Endothelial cell of umbilical vein (primary cell): ENCODE data around the gene KPNA1. TPM values are rescaled to one million over a fixed set of nuclear protein-coding genes. Genes with fewer than 3 reads are reported as not detected.

ENCODE experiments used
- BruUV-seq: library from RNA; stranded (reverse); fragments of 400-500 nt; replicated peaks from 2 replicates; lab custom pipeline; 2021; lab: Mats Ljungman, UMichigan
- CTCF ChIA-PET: fragments of 300-600, 350-600 bp; sonication (Branson Sonifier 250); formaldehyde crosslinking; loops from one replicate; lab custom pipeline; 2021; ENCODE audit warnings: antibody characterized with exemption, inconsistent platforms; lab: Charles Lee
- POLR2A ChIA-PET: fragments of 300-600, 350-600 bp; sonication (Branson Sonifier 250); formaldehyde crosslinking; loops from one replicate; lab custom pipeline; 2021; ENCODE audit warnings: antibody characterized with exemption, inconsistent platforms; lab: Charles Lee
- DNase-seq: peaks from one replicate; pipeline ENCODE4 v3.0.0-alpha.2; 2011; ENCODE audit warnings: low read depth, low spot score
- FAIRE-seq: peaks from 2 replicates; lab custom pipeline; 2011; peaks lifted over from hg19 to GRCh38; lab: Jason Lieb, UNC
- H2AFZ ChIP-seq: 2 replicates; pipeline ENCODE4 v1.6.0; 2012; ENCODE audit warnings: low read depth, low read length, control low read depth, inconsistent platforms
- H3K27ac ChIP-seq: 2 replicates; pipeline ENCODE4 v1.5.1; 2011; ENCODE audit warnings: low read depth, mild to moderate bottlenecking, control low read depth, low read length, moderate library complexity; ENCODE audit not compliant: insufficient read depth
- H3K27me3 ChIP-seq, 2 experiments: 2 replicates each; pipeline versions ENCODE4 v1.6.0 to v1.6.1; 2011; ENCODE audit warnings: low read length in 2 of 2, mixed read lengths in 1 of 2; ENCODE audit not compliant: control insufficient read depth in 2 of 2, insufficient read depth in 2 of 2
- H3K36me3 ChIP-seq, 2 experiments: 2 replicates in 1 of 2; 3 replicates in 1 of 2; pipeline ENCODE4 v1.5.1; 2011; ENCODE audit warnings: low read length in 2 of 2, mild to moderate bottlenecking in 1 of 2, moderate library complexity in 1 of 2; ENCODE audit not compliant: control insufficient read depth in 2 of 2, insufficient read depth in 2 of 2; ENCODE audit errors: extremely low read depth in 1 of 2
- H3K4me1 ChIP-seq: 3 replicates; pipeline ENCODE4 v1.5.1; 2011; ENCODE audit warnings: mild to moderate bottlenecking, low read length; ENCODE audit not compliant: control insufficient read depth, insufficient read depth; ENCODE audit errors: extremely low read depth
- H3K4me2 ChIP-seq: 2 replicates; pipeline ENCODE4 v1.6.1; 2011; ENCODE audit warnings: low read length, control low read depth, mixed read lengths; ENCODE audit not compliant: insufficient read depth
- H3K4me3 ChIP-seq, 3 experiments: fragments of 200-600 bp in 1 of 3; sonication (generic), shearing (Covaris generic) in 1 of 3; replicated peaks in 1 of 3; 2 replicates each; pipeline ENCODE4 v1.5.1; 2011 to 2016; ENCODE audit warnings: control low read depth in 3 of 3, low read length in 3 of 3, mild to moderate bottlenecking in 2 of 3, inconsistent platforms in 1 of 3, low read depth in 1 of 3, moderate library complexity in 1 of 3; ENCODE audit not compliant: insufficient read depth in 1 of 3
- H3K79me2 ChIP-seq: 2 replicates; pipeline ENCODE4 v1.6.0; 2012; ENCODE audit warnings: low read length, inconsistent platforms; ENCODE audit not compliant: control insufficient read depth, insufficient read depth
- H3K9ac ChIP-seq: replicated peaks from 2 replicates; pipeline ENCODE3; 2011; ENCODE audit warnings: low read length, control low read depth; ENCODE audit not compliant: insufficient read depth; ENCODE audit errors: extremely low read depth
- H3K9me1 ChIP-seq: replicated peaks from 3 replicates; pipeline ENCODE4 v1.6.0; 2011; ENCODE audit warnings: mild to moderate bottlenecking, low read length; ENCODE audit not compliant: control insufficient read depth, insufficient read depth; ENCODE audit errors: extremely low read depth
- H3K9me3 ChIP-seq: replicated peaks from 2 replicates; pipeline ENCODE4 v1.5.1; 2012; ENCODE audit warnings: low read length, inconsistent platforms; ENCODE audit not compliant: control insufficient read depth, insufficient read depth
- H4K20me1 ChIP-seq: replicated peaks from 2 replicates; pipeline ENCODE3; 2011; ENCODE audit warnings: mild to moderate bottlenecking, low read length; ENCODE audit not compliant: control insufficient read depth, insufficient read depth; ENCODE audit errors: extremely low read depth
- CTCF ChIP-seq, 2 donors: IDR thresholded peaks; 1 replicate in 1 of 2; 2 replicates in 1 of 2; pipeline ENCODE4 v1.5.1; 2011; ENCODE audit warnings: low read length in 2 of 2, mild to moderate bottlenecking in 2 of 2, moderate library complexity in 2 of 2, control low read depth in 1 of 2, inconsistent platforms in 1 of 2, low read depth in 1 of 2; ENCODE audit not compliant: insufficient read depth in 1 of 2; ENCODE audit errors: extremely low read depth in 1 of 2
- EZH2 ChIP-seq: IDR thresholded peaks from 2 replicates; pipeline ENCODE4 v1.6.1; 2012; ENCODE audit warnings: borderline replicate concordance, low read depth, mild to moderate bottlenecking, moderate library complexity, low read length, inconsistent platforms; ENCODE audit not compliant: severe bottlenecking
- FOS ChIP-seq: IDR thresholded peaks from 2 replicates; pipeline ENCODE4 v1.6.1; 2011; ENCODE audit warnings: mild to moderate bottlenecking, low read length, moderate library complexity, borderline replicate concordance; ENCODE audit not compliant: insufficient read depth
- GATA2 ChIP-seq: IDR thresholded peaks from 2 replicates; pipeline ENCODE4 v1.7.0; 2011; ENCODE audit warnings: low read depth, mild to moderate bottlenecking, moderate library complexity, mixed read lengths, low read length; ENCODE audit not compliant: insufficient read length, insufficient read depth
- JUN ChIP-seq: IDR thresholded peaks from 2 replicates; pipeline ENCODE4 v1.6.1; 2011; ENCODE audit warnings: borderline replicate concordance, low read depth; ENCODE audit not compliant: insufficient read length, insufficient read depth
- MAX ChIP-seq: IDR thresholded peaks from 2 replicates; pipeline ENCODE4 v1.6.1; 2011; ENCODE audit not compliant: insufficient read depth, insufficient read length
- MYC ChIP-seq: IDR thresholded peaks from one replicate; pipeline ENCODE4 v1.6.1; 2011; ENCODE audit warnings: mild to moderate bottlenecking, low read depth, low read length
- POLR2A ChIP-seq: IDR thresholded peaks from 2 replicates; pipeline ENCODE4 v1.6.1; 2012; ENCODE audit warnings: low read depth, mild to moderate bottlenecking, control low read depth, low read length
- POLR2AphosphoS5 ChIP-seq: IDR thresholded peaks from 2 replicates; pipeline ENCODE4 v1.6.1; 2012; ENCODE audit warnings: low read depth, mild to moderate bottlenecking, control low read depth, low read length, moderate library complexity; ENCODE audit not compliant: insufficient read depth
- dilution Hi-C: fragments of 300-500 bp; cut with MboI; formaldehyde crosslinking; loops from one replicate; pipeline ENCODE4 v1.15.0; 2019; ENCODE audit warnings: low sequenced_read_pairs; ENCODE audit not compliant: extremely low pct_ligation_motif_present
- intact Hi-C: fragments of 100-400 bp; cut with micrococcal nuclease; formaldehyde crosslinking; loops from one replicate; pipeline ENCODE4 v1.10.0; 2022
- polyA plus RNA-seq, 4 experiments: library from polyadenylated mRNA; depleted of rRNA in 3 of 4; stranded (reverse) in 3 of 4; unstranded in 1 of 4; fragments of >200 nt; gene quantifications; 2 replicates each; pipeline versions ENCODE4 v1.2.1 to v1.2.3, GENCODE V29; 2011 to 2012; ENCODE audit warnings: missing spikeins in 1 of 4
- total RNA-seq: library from RNA; stranded (reverse); gene quantifications from 2 replicates; pipeline ENCODE4 v1.2.3, GENCODE V29; 2021

Gene KPNA1
- total and polyA plus RNA-seq, 2 donors (not counting 3 experiments of a cell fraction or from before 2014, with no cell fraction given), result 24.4 to 110 TPM

GRCh38 chr3:122498152-122498551 is 16.6 kb downstream of the KPNA1 start:
- no peak for TF ChIP-seq POLR2A
- no peak for TF ChIP-seq POLR2AphosphoS5
- TF ChIP-seq GATA2, result no peak
- no peak for TF ChIP-seq FOS
- no peak for TF ChIP-seq MAX
- TF ChIP-seq JUN, result no peak
- no peak for TF ChIP-seq CTCF (IDR thresholded peaks at IDR 0.05; ENCODE audit: extremely low read depth in 1 of 2, insufficient read depth in 1 of 2, low read depth in 1 of 2, low read length in 2 of 2)
- no peak for TF ChIP-seq MYC
- no peak for TF ChIP-seq EZH2
- DNase-seq (no peak), FAIRE-seq (no peak)
- no peak overlapping the region for H3K27ac ChIP-seq
- POLR2A ChIA-PET, result no interaction called here
- no peak overlapping the region for H2AFZ ChIP-seq
- no peaks in the 10 kb centered on the region for H3K9me3 ChIP-seq
- H3K9me1 ChIP-seq, result no peaks in the 10 kb centered on the region
- intact Hi-C loops, result no loop called here
- H3K9ac ChIP-seq, result no peak overlapping the region
- no TSS peak for BruUV-seq
- H3K4me2 ChIP-seq, result no peak overlapping the region
- H4K20me1 ChIP-seq, result peaks cover 15% of the 10 kb centered on the region
- H3K4me1 ChIP-seq, result no peaks in the 10 kb centered on the region
- H3K36me3 ChIP-seq, result peaks cover 0 to 6% of the 10 kb centered on the region in 2 experiments
- H3K4me3 ChIP-seq, result no peak overlapping the region
- H3K79me2 ChIP-seq, result peaks cover 84% of the 10 kb centered on the region
- dilution Hi-C loops, result no loop called here
- CTCF ChIA-PET, result interaction anchor here (0.6 to 1.0 kb wide), 2 partner anchors 49 to 1106 kb away, joined by 3 read pairs; no protein-coding TSS in a partner anchor
- no peaks in the 10 kb centered on the region for H3K27me3 ChIP-seq
